Stimulated activated CD4-positive, alpha-beta T cell treated with anti-CD3 and anti-CD28 coated beads, Interleukin-15, amount 100 ng/mL, for 24 hours (primary cell): ENCODE data around the gene SYNE1.
A peak's percentile ranks its signal among the peaks of the same experiment; 100 is the strongest.

Experiments used
- DNase-seq: peaks from one replicate; pipeline ENCODE4 v3.0.0-alpha.2; 2020

Gene SYNE1

DNA sequence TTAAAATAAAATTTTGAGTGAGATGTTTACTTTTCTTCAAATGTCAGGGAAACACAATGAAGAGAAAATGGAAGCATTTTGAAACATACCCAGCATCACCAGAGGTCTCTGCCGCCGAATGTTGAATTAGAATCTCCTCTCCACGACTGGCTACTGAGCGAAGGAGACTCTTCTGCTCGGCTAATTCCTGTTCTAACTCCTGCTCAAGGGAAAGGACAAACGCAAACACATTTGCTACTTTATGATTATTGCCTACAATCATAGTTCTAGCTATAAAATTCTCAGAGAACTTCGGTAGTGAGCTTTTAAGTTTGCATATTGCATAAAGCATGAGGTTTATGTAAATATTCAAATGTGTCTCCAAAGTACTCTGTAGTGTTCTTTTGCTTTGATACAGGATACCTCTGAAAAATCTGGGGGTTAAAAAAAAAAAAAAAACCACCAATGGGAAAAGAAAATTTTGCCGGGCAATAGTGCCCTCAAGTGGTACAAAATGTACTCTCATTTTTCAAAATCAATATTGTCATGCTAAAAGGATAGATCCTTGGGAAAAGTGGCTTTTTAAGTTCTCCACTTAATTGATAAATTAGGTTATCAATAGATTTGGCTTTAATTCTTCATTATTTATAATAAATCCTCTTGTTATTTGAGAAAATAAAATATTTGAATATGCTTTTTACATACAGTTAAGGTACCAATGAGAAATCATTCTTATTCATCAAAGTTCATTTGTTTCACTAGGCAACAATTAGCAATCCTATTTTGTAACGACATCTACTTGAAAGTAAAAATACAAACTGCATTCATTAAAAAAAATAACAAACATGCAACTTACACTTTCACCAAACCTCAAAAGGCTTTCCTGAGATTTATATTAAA lies 369.0 kb downstream of the SYNE1 start:
- peak; percentile 16 for DNase-seq

- no peak for DNase-seq
These were observed 371.5 kb downstream of the SYNE1 start for GRCh38 chr6:152265651-152266050.

DNA sequence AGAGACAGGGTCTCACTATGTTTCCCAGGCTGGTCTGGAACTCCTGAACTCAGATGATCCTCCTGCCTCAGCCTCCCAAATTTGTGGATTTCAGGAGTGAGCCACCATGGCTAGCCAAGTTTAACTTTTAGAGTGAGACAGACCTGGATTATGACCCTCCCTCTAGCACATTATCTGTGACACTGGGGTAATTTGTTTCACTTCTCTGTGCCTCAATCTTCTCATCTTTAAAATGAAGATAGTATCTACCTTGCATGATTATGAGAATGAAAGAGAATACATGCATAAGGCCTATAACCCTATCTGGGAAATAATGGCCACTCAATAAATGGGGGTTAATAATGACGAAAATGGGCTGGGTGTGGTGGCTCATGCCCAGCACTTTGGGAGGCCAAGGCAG lies 373.6 kb downstream of the SYNE1 start:
- no peak for DNase-seq

GRCh38 chr6:152261179-152261578 lies 376.0 kb downstream of the SYNE1 start:
- no peak for DNase-seq

GRCh38 chr6:152259234-152259633 lies 377.9 kb downstream of the SYNE1 start:
- DNase-seq: no peak

DNA sequence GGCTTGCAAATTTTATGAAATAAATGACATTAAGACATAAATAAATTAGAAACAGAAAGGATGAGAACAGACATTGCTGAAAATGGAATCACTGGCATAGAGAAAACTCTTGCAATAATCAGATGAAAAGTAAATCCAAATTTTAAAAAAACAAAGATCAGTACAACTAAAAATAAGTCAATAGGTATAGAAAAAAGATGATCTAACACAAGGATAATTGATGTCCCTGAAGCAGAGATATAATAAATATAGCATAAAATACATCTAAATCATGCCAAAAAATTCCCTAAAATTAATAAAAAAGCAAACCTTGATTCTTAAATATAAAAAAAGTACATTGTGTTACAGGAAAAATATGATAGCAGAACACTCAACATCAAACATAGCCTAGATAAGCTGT lies 379.6 kb downstream of the SYNE1 start:
- DNase-seq: no peak

DNA sequence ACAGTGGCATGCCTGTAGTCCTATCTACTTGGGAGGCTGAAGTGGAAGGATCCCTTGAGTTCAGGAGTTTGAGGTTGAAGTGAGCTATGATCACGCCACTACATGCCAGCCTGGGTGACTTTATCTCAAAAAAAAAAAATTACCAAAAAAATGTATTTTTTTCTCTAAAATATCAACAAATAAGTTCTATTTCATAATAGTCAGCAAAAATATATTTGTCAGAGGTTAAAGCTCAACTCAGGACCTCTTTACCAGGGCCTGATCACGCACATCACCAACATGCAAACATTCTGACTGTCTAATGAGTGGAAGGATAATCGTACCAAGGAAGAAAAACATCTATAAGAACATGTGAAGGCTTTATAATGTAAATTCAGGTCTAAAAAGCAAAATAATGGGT lies 387.0 kb downstream of the SYNE1 start:
- no peak for DNase-seq

- DNase-seq: no peak
These were observed 388.2 kb downstream of the SYNE1 start for GRCh38 chr6:152248980-152249379.

DNA sequence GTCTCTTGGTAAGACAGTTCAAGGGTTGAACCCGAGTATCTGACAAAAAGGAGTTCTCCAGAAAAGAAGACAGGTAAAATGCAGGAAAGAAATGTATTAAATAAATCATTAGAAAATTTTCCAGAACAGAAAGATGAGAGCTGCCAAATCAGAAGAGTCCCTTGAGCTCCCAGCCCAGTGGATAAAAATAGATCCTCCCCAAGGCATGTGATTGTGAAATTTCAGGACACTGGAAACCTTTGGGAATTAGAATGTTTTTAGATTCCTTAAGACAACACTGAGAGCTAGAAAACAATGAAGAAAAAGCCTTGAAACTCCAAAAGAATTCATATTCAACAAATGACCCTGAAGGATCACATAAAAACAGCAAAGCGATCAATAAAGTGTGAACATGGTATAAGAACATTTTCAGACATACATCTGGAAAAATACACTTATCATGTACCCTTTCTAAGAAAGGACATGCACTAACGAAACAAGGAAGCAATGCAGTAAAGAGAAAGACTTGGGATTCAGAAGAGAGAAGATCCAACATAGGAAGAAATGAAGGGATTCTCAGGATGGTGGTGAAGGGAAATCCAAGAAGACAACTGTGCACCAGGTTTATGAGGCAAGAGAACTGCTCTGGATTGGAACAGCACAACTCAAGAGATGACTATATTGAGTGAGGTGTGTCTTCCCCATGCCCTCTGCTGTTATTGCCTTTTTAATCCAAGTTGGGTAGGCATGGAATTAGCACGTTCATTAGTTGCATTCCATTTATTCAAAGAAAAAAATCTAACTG lies 390.4 kb downstream of the SYNE1 start:
- no peak for DNase-seq

GRCh38 chr6:152244998-152245630 lies 392.0 kb downstream of the SYNE1 start:
- no peak for DNase-seq

- no peak for DNase-seq
These were observed 396.0 kb downstream of the SYNE1 start for GRCh38 chr6:152241013-152241766.

GRCh38 chr6:152240436-152240835 lies 396.7 kb downstream of the SYNE1 start:
- no peak for DNase-seq

DNA sequence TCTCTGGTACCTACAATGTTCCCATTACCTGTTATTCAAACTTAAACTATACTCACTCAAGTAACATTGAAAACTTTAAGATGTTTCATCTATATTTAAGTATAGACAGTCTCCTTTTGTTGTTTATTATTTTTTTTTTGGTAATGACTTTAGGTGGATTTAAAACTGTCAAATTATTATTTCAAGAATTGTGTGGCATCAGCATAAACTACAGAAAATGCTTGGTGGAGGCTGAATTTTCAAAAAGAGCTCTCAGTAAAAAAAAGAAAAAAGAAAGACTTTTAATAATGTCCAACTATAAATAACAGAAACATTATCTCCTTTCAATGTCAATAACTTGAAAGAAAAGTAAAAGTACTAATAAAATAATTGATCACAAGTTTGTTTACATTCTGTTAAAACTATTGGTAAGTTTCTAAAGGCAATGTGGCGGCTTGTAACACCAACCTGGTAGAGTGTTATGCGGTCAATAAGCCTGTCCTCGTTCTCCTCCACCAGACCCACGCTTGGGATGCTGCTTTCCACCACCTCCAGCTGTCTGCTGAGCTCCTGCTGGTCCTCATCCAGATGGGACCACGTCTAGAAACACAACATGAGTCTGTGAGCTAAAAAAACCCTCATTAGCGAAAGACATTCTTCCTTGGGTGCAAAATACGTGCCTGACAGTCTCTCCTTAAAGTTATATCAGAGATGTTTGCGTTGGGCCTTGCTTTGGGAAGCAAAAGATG lies 400.6 kb downstream of the SYNE1 start:
- DNase-seq: no peak

GRCh38 chr6:152233547-152234320 lies 403.4 kb downstream of the SYNE1 start:
- peak; percentile 22 for DNase-seq

DNA sequence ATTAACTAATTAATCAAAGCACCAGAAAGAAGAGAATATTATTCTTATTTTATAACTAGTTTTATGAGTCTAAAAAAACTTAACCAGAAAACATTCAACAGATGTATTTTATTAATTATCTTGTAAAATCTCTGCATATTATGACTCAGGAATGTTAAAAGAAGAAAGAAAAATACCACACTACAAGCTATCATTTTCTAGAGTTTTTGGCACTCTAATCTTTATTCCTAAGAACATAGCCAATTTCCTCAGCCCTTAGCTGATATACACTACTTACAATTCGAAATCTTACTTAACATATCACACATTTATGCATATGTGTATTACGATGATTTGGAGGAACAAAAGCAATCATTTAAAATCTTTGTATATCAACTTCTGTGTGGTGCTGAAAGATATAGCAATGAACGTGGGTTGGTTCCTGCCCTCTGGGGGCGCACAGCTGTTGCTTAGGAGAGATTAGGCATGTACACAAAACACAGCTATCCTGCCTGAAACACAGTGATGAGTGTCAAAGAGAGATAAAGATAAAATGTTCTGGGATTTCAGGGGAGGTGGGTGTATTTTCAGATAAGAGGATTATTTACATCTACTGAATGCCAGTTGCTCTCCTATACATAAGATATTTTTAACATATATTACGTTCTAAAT lies 404.5 kb downstream of the SYNE1 start:
- DNase-seq: peak; percentile 34

DNA sequence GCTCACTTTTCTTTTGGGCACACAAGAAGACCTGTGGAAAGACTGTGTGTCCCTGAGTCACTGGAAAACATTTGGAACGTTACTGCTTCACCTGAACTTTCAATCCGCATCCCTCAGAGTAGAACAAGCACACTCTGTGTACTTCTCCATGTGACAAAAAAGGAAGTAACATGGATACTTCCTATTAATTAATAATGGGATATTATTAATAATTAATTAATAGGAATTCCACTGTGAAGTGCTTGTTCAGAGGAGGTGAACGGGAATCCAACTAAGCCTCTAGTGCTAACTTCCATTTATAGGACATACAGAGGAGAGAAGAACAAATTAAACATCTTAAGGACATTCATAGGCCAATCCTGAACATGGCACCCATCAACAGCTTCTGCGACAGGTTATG lies 407.8 kb downstream of the SYNE1 start:
- DNase-seq: no peak

DNA sequence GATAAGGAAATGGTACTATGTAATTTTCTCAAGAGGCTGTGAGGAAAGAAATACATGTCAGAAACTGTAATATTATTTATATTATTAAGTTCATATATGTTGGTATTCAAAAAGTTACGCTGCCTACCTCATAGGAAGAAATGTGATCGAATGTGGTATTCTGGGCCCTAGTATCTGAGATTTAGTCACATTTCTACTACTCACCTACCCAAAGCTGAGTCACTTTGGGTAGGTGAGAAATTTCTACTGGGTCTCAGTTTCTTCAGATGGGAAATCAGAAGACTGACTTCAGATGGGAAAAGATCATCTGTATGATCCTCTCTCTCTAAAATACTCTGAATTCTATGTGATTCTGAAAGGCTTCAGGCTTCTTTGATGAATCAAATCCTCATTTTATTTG lies 411.0 kb downstream of the SYNE1 start:
- DNase-seq: no peak

DNA sequence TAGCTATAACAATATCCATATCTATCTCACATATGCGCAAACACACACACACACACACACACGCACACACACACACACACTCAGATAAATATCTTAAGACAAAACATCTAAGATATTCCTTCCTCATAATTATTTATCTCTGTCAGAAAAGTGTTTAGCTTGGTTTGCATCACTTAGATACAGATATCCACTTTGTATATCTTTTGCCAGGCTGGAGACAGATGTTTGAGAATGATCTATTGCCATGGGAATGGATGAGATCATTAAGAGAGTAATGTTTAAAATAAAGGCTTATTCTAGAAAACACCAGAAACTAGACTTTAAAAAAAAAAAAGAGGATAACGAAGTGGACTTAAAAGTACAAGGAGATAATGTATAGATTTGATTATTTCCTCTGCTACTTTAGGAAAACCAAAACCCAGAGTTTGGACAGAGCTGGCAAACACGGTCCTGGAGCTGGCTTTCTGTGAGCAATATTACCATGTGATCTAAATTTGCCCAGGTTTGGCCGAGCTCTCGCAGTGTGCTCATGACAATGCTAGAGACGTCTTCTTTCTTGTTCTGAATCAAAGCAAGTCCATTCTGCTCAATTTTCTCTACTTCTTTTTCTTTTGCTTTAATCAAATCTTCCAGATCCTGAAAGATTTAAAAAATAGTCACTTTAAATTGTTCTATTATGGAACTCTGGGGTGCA lies 411.8 kb downstream of the SYNE1 start:
- no peak for DNase-seq

GRCh38 chr6:152223636-152224035 lies 413.5 kb downstream of the SYNE1 start:
- no peak for DNase-seq
